Measurements from ENCODE around the gene CD151.

- TF ChIP-seq CTCF (conservative IDR thresholded peaks at IDR 0.05; ENCODE audit: low read depth, low read length) (no peak), EZH2 (IDR thresholded peaks at IDR 0.05; ENCODE audit: borderline replicate concordance, low read depth, low read length, poor library complexity, severe bottlenecking) (no peak)
Measured at GRCh38 chr11:843818-844692, 11.3 kb downstream of the CD151 start.
